DND-41 (cell line): Measurements from ENCODE around the gene SREBF2.

Experiments used
- ATAC-seq: fragments of 200-7000 bp; cut with Tn5 transposase; 3 replicates; pipeline ENCODE4 v1.9.1; 2021; ENCODE audit warnings: low read depth; ENCODE audit not compliant: insufficient read depth
- DNase-seq: peaks from one replicate; pipeline ENCODE4 v3.0.0-alpha.2; 2020
- H2AFZ ChIP-seq: 2 replicates; pipeline ENCODE4 v1.6.0; 2012; ENCODE audit warnings: low read depth, low read length
- H3K27ac ChIP-seq: 2 replicates; pipeline ENCODE4 v1.5.1; 2012; ENCODE audit warnings: low read length, inconsistent platforms
- H3K27me3 ChIP-seq: fragments of 200-600 bp; sonication (generic); 2 replicates; pipeline ENCODE4 v1.6.0; 2012; ENCODE audit warnings: low read length, mild to moderate bottlenecking, inconsistent platforms; ENCODE audit not compliant: insufficient read depth, poor library complexity
- H3K36me3 ChIP-seq: 2 replicates; pipeline ENCODE4 v1.5.1; 2012; ENCODE audit warnings: low read length, inconsistent platforms; ENCODE audit not compliant: insufficient read depth
- H3K4me1 ChIP-seq: 2 replicates; pipeline ENCODE4 v1.5.1; 2012; ENCODE audit warnings: mild to moderate bottlenecking, low read length; ENCODE audit not compliant: insufficient read depth
- H3K4me2 ChIP-seq: 2 replicates; pipeline ENCODE4 v1.6.0; 2012; ENCODE audit warnings: mild to moderate bottlenecking, moderate library complexity, low read length, inconsistent platforms; ENCODE audit not compliant: insufficient read depth
- H3K4me3 ChIP-seq, 2 experiments: fragments of 200-600 bp in 1 of 2; shearing (Covaris generic) in 1 of 2; 2 replicates each; pipeline ENCODE4 v1.5.1; 2012 to 2016; ENCODE audit warnings: inconsistent platforms in 2 of 2, low read length in 2 of 2, mild to moderate bottlenecking in 2 of 2, low read depth in 1 of 2, moderate library complexity in 1 of 2
- H3K79me2 ChIP-seq: 2 replicates; pipeline ENCODE4 v1.6.0; 2012; ENCODE audit warnings: low read length, inconsistent platforms; ENCODE audit not compliant: insufficient read depth
- H3K9ac ChIP-seq: 2 replicates; pipeline ENCODE4 v1.6.0; 2012; ENCODE audit warnings: low read depth, mild to moderate bottlenecking, inconsistent platforms, low read length, moderate library complexity
- H3K9me3 ChIP-seq: 2 replicates; pipeline ENCODE4 v1.5.1; 2012; ENCODE audit warnings: low read length, moderate library complexity, mild to moderate bottlenecking, inconsistent platforms; ENCODE audit not compliant: insufficient read depth, severe bottlenecking
- H4K20me1 ChIP-seq: 2 replicates; pipeline ENCODE4 v1.6.0; 2012; ENCODE audit warnings: low read length; ENCODE audit not compliant: insufficient read depth
- CTCF ChIP-seq: IDR thresholded peaks from 2 replicates; pipeline ENCODE4 v1.5.1; 2012; ENCODE audit warnings: borderline replicate concordance, low read length, moderate library complexity, mild to moderate bottlenecking; ENCODE audit not compliant: poor library complexity, severe bottlenecking; ENCODE audit errors: extremely low read depth
- EZH2 ChIP-seq: IDR thresholded peaks from 3 replicates; pipeline ENCODE4 v1.6.1; 2012; ENCODE audit warnings: borderline replicate concordance, low read depth, mild to moderate bottlenecking, moderate library complexity, low read length, inconsistent platforms; ENCODE audit not compliant: severe bottlenecking

Gene SREBF2

GRCh38 chr22:41885116-41885515, 52.2 kb downstream of the SREBF2 start:
- no peaks in the 10 kb centered on the region for H3K9me3 ChIP-seq
- no peaks in the 10 kb centered on the region for H3K27me3 ChIP-seq
- no peak overlapping the region for H3K9ac ChIP-seq
- H3K4me2 ChIP-seq: no peak overlapping the region
- H2AFZ ChIP-seq: no peak overlapping the region
- no peak overlapping the region for H3K4me3 ChIP-seq
- ATAC-seq: no peak
- peaks cover 4% of the 10 kb centered on the region; the same call in 1 of the 2 replicates for H3K79me2 ChIP-seq
- H3K4me1 ChIP-seq: no peaks in the 10 kb centered on the region
- peaks cover 14% of the 10 kb centered on the region for H4K20me1 ChIP-seq
- no peak for DNase-seq
- H3K36me3 ChIP-seq: peaks cover 100% of the 10 kb centered on the region
- TF ChIP-seq EZH2 (no peak), CTCF (no peak)
- no peak overlapping the region for H3K27ac ChIP-seq

GRCh38 chr22:41885516-41885915, 52.6 kb downstream of the SREBF2 start:
- DNase-seq: no peak
- Histone ChIP-seq H3K4me2 (no peak overlapping the region), H3K27ac (no peak overlapping the region), H3K79me2 (peaks cover 7% of the 10 kb centered on the region; the same call in 1 of the 2 replicates), H3K4me1 (no peaks in the 10 kb centered on the region), H3K27me3 (no peaks in the 10 kb centered on the region), H3K4me3 (no peak overlapping the region), H4K20me1 (peaks cover 16% of the 10 kb centered on the region), H3K9ac (no peak overlapping the region), H3K9me3 (no peaks in the 10 kb centered on the region), H3K36me3 (peaks cover 99% of the 10 kb centered on the region), H2AFZ (no peak overlapping the region)
- TF ChIP-seq EZH2 (no peak), CTCF (no peak)
- ATAC-seq: no peak

GRCh38 chr22:41888627-41889200, 55.8 kb downstream of the SREBF2 start:
- ATAC-seq (no peak), DNase-seq (no peak)
- Histone ChIP-seq H3K79me2 (peaks cover 10% of the 10 kb centered on the region), H3K4me1 (no peaks in the 10 kb centered on the region), H3K36me3 (peaks cover 96% of the 10 kb centered on the region), H3K27me3 (no peaks in the 10 kb centered on the region), H3K4me2 (no peak overlapping the region), H3K9ac (no peak overlapping the region), H3K27ac (no peak overlapping the region), H3K9me3 (no peaks in the 10 kb centered on the region), H4K20me1 (peaks cover 34% of the 10 kb centered on the region), H2AFZ (no peak overlapping the region), H3K4me3 (no peak overlapping the region)
- TF ChIP-seq EZH2 (no peak), CTCF (no peak)
